IPS-20b (cell line): ENCODE results near the gene TRAK2.
A peak's percentile ranks its signal among the peaks of the same experiment; 100 is the strongest.
"Not testable (repeated sequence)": the region's sequence is repeated elsewhere in the genome, so short reads cannot be mapped to it uniquely, and the experiment has no call there.

Experiments
- H3K27ac ChIP-seq: one replicate; pipeline ENCODE4 v1.5.1; 2013; ENCODE audit warnings: low read length
- H3K27me3 ChIP-seq: 2 replicates; pipeline ENCODE4 v1.6.1; 2013; ENCODE audit warnings: mild to moderate bottlenecking, low read length, inconsistent platforms; ENCODE audit not compliant: insufficient read depth
- H3K36me3 ChIP-seq: 2 replicates; pipeline ENCODE4 v1.6.1; 2013; ENCODE audit warnings: low read depth, mild to moderate bottlenecking, inconsistent platforms, low read length, moderate library complexity; ENCODE audit not compliant: insufficient read depth
- H3K4me1 ChIP-seq: 2 replicates; pipeline ENCODE4 v1.6.1; 2013; ENCODE audit warnings: mild to moderate bottlenecking, control low read depth, inconsistent platforms, low read length, moderate library complexity; ENCODE audit not compliant: insufficient read depth
- H3K4me3 ChIP-seq: 2 replicates; pipeline ENCODE4 v1.5.1; 2013; ENCODE audit warnings: mild to moderate bottlenecking, low read length, inconsistent platforms
- H3K9ac ChIP-seq: 2 replicates; pipeline ENCODE4 v1.6.1; 2013; ENCODE audit warnings: low read depth, mild to moderate bottlenecking, inconsistent platforms, low read length, moderate library complexity
- H3K9me3 ChIP-seq: 2 replicates; pipeline ENCODE4 v1.6.1; 2013; ENCODE audit warnings: mild to moderate bottlenecking, low read depth, low read length, inconsistent platforms; ENCODE audit not compliant: insufficient read depth

TRAK2 gene, protein sequence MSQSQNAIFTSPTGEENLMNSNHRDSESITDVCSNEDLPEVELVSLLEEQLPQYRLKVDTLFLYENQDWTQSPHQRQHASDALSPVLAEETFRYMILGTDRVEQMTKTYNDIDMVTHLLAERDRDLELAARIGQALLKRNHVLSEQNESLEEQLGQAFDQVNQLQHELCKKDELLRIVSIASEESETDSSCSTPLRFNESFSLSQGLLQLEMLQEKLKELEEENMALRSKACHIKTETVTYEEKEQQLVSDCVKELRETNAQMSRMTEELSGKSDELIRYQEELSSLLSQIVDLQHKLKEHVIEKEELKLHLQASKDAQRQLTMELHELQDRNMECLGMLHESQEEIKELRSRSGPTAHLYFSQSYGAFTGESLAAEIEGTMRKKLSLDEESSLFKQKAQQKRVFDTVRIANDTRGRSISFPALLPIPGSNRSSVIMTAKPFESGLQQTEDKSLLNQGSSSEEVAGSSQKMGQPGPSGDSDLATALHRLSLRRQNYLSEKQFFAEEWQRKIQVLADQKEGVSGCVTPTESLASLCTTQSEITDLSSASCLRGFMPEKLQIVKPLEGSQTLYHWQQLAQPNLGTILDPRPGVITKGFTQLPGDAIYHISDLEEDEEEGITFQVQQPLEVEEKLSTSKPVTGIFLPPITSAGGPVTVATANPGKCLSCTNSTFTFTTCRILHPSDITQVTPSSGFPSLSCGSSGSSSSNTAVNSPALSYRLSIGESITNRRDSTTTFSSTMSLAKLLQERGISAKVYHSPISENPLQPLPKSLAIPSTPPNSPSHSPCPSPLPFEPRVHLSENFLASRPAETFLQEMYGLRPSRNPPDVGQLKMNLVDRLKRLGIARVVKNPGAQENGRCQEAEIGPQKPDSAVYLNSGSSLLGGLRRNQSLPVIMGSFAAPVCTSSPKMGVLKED

DNA sequence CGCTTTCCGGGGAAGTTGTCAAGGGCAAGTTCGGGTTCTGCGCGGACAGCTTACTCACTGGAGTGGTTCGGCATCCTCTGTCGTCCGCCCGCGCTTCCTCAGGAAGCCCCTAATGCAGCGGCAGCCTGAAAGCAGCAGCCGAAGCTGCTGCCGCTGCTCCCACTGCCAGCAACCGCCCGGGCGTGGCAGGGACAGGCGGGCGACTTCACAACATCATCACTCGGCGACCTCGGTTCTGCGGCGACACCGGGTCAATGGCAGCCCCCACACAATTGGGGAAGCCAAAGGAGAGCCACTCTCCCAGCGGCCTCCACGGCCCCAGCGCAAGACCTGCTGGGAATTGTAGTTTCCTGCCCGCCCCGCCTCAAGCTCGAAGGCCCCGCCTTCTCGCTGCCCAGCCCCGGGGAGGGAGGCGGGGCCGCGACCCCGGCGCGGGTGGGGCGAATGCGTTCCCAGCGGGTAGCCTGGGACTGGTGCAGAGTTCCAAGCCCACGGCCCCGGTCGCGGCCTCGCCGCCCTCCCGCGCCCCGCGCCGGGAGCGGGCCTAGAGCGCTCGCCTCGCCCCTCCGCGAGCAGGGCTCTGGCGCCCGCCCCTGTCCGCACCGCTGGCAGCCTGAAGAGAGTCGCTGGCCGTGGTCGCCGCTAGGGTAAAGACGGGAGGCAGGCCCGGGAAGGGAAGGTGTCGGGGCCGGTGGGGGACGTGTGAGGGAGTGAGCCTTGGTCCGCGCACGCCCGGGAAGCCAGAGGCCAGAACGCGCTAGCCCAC is at the start of gene TRAK2, which contains the start of gene STRADB:
Gene TRAK2, minus strand, starts transcription at position 167 of the 766 bp plus-strand sequence. CDS start 30,951 bp downstream, outside the sequence.
Gene STRADB, plus strand, starts transcription at position 449 of the 766 bp plus-strand sequence. CDS start 3,101 bp downstream, outside the sequence.
- Histone ChIP-seq H3K27ac (no peak within 1 kb of the TSS), H3K4me1 (no peaks in the 10 kb centered on the region), H3K36me3 (no peaks in the 10 kb centered on the region), H3K9me3 (no peaks in the 10 kb centered on the region), H3K9ac (peak within 1 kb of the TSS; percentile 84), H3K27me3 (peaks cover 9% of the 10 kb centered on the region; the same call in 1 of the 2 replicates), H3K4me3 (peak within 1 kb of the TSS; percentile 83)

DNA sequence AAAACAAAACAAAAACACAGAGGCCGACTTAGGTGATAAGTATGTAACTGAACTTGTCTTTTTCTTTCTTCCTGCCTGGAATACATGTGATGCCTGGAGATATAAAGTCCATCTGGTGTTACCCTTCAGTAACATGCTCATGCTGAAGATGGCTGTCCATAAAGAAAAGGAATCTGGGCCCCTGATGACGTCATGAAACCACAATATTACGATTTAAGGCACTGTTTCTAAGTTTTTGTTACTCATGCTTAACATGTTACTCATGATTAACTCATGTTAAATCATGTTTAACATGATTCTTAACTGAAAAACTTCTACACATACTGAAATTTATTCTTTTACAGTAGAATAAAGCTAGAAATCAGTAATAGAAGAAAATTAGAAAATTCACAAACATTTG is 49.3 kb upstream of the TRAK2 start:
- H3K4me1 ChIP-seq: no peaks in the 10 kb centered on the region
- H3K27ac ChIP-seq: no peak overlapping the region
- H3K9me3 ChIP-seq: no peaks in the 10 kb centered on the region

DNA sequence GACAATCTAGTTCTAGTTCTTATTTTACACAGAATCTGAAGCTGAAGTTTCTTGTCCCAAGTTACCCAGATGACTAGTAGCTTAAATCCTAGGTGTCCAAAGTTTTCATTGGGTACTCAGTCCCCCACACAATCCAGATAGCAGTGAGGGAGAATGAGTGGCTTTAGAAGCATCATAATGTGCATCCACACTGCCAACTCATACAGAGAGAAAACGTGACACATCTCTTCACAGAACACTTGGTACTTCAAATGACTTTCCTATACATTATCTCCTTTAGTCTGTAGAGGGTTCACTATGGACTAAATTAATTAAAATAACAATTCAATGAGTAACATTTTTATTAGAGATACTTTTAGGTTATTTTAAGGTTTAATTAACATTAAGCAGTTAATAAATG is 45.5 kb upstream of the TRAK2 start:
- Histone ChIP-seq H3K9me3 (no peaks in the 10 kb centered on the region), H3K4me3 (no peak overlapping the region), H3K27me3 (no peaks in the 10 kb centered on the region), H3K27ac (no peak overlapping the region), H3K9ac (no peak overlapping the region), H3K4me1 (no peaks in the 10 kb centered on the region), H3K36me3 (no peaks in the 10 kb centered on the region)

More for the DNA sequence above, 49.3 kb upstream of the TRAK2 start:
- H3K36me3 ChIP-seq: no peaks in the 10 kb centered on the region
- no peaks in the 10 kb centered on the region for H3K27me3 ChIP-seq
- no peak overlapping the region for H3K9ac ChIP-seq
- no peak overlapping the region for H3K4me3 ChIP-seq

DNA sequence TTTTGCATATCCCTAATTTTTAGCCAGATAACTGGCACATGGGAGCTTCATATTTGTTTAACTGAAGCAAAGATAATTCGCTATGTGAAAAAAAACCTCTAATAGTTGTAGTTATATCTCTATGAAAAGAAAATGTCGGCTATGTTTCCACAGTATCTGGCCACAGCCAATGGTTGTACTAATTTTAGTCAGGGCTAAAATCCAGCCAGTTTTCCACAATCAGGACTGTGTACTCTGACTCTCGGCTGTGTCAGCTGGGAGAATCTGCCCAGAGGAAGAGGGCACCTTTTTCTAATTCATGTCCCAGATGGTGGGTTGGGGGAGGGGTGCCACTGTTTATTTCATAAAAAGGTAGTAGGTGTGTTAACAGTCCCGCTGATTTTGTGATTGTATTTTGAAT is 39.0 kb upstream of the TRAK2 start:
- H3K27me3 ChIP-seq: no peaks in the 10 kb centered on the region
- no peak overlapping the region for H3K9ac ChIP-seq
- H3K4me3 ChIP-seq: no peak overlapping the region
- no peaks in the 10 kb centered on the region for H3K4me1 ChIP-seq
- H3K9me3 ChIP-seq: no peaks in the 10 kb centered on the region
- H3K27ac ChIP-seq: no peak overlapping the region
- no peaks in the 10 kb centered on the region for H3K36me3 ChIP-seq

DNA sequence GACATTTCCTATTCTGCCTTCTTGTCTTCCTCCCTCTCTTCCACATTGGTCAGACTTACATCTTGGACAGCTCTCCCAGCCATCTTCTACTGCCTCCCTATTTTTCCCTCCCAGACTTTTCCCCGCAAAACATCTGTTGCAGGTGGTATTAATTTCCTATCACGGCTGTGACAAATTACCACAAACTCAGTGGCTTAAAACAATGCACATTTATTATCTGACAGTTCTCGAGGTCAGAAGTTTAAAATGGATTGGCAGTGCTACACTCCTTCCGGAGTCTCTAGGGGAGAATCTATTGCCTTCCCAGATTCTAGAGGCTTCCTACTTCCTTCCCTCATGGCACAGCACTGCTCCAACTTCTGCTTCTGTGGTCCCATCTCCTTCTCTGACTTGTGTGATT is 33.5 kb upstream of the TRAK2 start:
- Histone ChIP-seq H3K4me3 (no peak overlapping the region), H3K36me3 (no peaks in the 10 kb centered on the region), H3K27ac (no peak overlapping the region), H3K4me1 (no peaks in the 10 kb centered on the region), H3K9ac (no peak overlapping the region), H3K27me3 (no peaks in the 10 kb centered on the region), H3K9me3 (no peaks in the 10 kb centered on the region)

DNA sequence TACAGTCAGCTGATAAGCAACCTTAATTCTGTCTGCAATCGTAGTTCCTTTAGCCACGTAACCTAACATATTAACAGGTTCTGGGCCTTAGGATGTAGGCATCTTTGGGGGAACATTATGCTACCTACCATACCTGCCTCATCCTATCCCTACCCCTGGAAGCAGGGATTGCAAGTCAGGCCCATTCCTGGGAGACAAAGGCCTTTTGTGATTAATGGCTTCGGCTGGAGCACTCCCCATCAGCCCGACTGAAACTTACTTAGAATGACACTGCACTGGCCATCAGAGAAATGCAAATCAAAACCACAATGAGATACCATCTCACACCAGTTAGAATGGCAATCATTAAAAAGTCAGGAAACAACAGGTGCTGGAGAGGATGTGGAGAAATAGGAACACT is 32.5 kb upstream of the TRAK2 start:
- not testable (repeated sequence) for H3K4me3 ChIP-seq

DNA sequence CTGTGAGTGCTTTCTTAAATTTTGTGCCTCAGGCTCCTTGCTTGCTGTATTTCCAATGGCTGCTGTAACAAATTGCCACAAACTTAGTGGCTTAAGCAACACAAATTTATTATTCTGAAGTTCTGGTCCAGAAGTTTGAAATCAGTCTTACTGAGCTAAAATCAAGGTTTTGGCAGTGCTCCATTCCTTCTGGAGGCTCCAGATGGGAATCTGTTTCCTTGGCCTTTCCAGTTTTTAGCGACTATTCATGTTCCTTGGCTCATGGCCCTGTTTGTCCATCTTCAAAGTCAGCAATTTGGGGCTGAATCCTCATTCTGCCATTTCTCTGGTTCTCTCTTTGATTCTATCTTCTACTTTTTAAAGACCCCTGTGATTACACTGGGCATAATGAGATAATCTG is 32.1 kb upstream of the TRAK2 start:
- H3K9me3 ChIP-seq: no peaks in the 10 kb centered on the region
- no peaks in the 10 kb centered on the region for H3K27me3 ChIP-seq
- no peak overlapping the region for H3K4me3 ChIP-seq
- H3K4me1 ChIP-seq: no peaks in the 10 kb centered on the region
- no peak overlapping the region for H3K27ac ChIP-seq
- H3K36me3 ChIP-seq: peaks cover 3% of the 10 kb centered on the region; the same call in 1 of the 2 replicates
- no peak overlapping the region for H3K9ac ChIP-seq

More for the DNA sequence above, 32.5 kb upstream of the TRAK2 start:
- not testable (repeated sequence) for H3K27me3 ChIP-seq, H3K36me3 ChIP-seq, H3K9ac ChIP-seq, H3K4me1 ChIP-seq, H3K9me3 ChIP-seq, H3K27ac ChIP-seq

DNA sequence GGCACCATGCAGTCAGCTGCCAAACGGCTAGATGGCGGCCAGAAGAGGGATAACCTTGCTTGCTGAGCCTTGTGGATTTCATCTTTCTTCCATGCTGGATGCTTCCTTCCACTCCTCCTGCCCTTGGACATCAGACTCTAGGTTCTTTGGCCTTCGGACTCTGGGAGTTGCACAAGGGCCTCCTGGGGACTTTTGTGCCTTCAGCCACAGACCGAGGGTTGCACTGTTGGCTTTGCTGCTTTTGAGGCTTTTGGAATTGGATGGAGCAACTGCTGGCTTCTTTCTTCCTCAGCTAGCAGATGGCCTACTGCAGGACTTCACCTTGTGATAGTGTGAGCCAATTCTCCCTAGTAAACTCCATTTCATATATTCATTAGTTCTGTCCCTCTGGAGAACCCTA is 31.3 kb upstream of the TRAK2 start:
- no peak overlapping the region for H3K9ac ChIP-seq
- no peaks in the 10 kb centered on the region for H3K27me3 ChIP-seq
- no peak overlapping the region for H3K27ac ChIP-seq
- peaks cover 3% of the 10 kb centered on the region; the same call in 1 of the 2 replicates for H3K36me3 ChIP-seq
- H3K9me3 ChIP-seq: no peaks in the 10 kb centered on the region
- H3K4me1 ChIP-seq: no peaks in the 10 kb centered on the region
- no peak overlapping the region for H3K4me3 ChIP-seq

DNA sequence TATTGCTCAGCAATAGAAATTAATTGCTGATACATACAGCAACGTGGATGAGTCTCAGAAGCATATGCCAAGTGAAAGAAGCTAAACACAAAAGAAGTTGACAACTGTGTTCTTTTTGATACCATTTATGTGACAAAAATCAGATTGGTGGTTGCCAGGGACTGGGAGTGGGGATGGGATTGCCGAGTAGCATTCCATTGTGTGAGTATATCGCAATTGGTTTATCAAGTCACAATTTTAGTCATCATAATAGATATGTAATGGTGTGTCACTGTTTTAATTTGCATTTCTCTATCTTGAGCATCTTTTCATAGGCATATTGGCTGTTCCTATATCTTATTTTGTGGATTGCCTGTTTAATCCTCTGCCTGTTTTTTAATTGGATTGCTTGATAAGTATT is 21.2 kb upstream of the TRAK2 start:
- H3K27me3 ChIP-seq: no peaks in the 10 kb centered on the region
- no peak overlapping the region for H3K27ac ChIP-seq
- peaks cover 10% of the 10 kb centered on the region for H3K36me3 ChIP-seq
- no peak overlapping the region for H3K9ac ChIP-seq
- H3K4me1 ChIP-seq: no peaks in the 10 kb centered on the region
- no peak overlapping the region for H3K4me3 ChIP-seq
- H3K9me3 ChIP-seq: no peaks in the 10 kb centered on the region

DNA sequence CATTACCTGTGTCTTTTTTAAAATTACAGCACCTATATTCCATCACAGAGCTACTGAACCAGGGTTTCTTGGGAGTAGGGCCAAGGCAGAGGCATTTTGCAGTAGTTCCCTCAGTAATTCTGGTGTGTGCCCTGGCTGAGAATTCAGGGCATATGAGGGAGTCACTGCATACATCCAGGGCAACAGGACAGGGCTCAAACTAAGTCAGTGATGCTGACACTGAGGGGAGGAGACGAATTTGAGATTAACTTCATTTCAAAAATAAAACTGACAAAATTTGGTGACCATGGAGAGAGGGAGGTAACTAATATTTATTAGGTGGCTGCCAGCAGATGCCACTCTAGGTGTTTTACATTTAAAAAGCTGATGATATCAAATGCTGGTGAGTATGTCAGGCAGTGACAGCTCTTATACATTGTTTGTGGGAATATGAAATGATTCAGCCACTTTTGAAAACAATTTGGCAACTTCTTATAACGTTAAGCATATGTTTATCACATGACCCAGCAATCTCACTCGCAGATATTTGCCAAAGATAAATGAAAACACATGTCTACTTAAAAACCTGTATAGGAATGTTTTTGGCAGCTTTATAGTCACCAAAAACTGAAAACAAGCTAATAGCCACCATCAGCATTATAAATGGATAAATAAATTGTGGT is 20.6 kb upstream of the TRAK2 start:
- no peak overlapping the region for H3K27ac ChIP-seq
- peaks cover 10% of the 10 kb centered on the region for H3K36me3 ChIP-seq
- no peak overlapping the region for H3K9ac ChIP-seq
- no peaks in the 10 kb centered on the region for H3K27me3 ChIP-seq
- H3K9me3 ChIP-seq: no peaks in the 10 kb centered on the region
- no peak overlapping the region for H3K4me3 ChIP-seq
- no peaks in the 10 kb centered on the region for H3K4me1 ChIP-seq
